NB4 (cell line): ENCODE measurements around the gene ATP2B3.

Source experiments
- DNase-seq: peaks from one replicate; pipeline ENCODE4 v3.0.0; 2010; ENCODE audit warnings: low read depth
- H3K4me3 ChIP-seq: one replicate; pipeline ENCODE4 v1.5.1; 2011; ENCODE audit warnings: mild to moderate bottlenecking, low read depth, low read length, moderate library complexity
- MYC ChIP-seq: IDR thresholded peaks from 2 replicates; pipeline ENCODE4 v1.6.1; 2011; ENCODE audit warnings: low read depth, low read length
- POLR2A ChIP-seq: IDR thresholded peaks from 2 replicates; pipeline ENCODE4 v1.6.1; 2011; ENCODE audit warnings: mild to moderate bottlenecking; ENCODE audit not compliant: insufficient read length; ENCODE audit errors: extremely low read depth
- TF ChIP-seq, protein P1 (sequence below): IDR thresholded peaks from 2 replicates; pipeline ENCODE4 v1.6.1; 2011; ENCODE audit warnings: low read depth, low read length
- TF ChIP-seq, protein P2 (sequence below): IDR thresholded peaks from one replicate; pipeline ENCODE4 v1.5.1; 2012; ENCODE audit warnings: low read depth, low read length

The ATP2B3 gene

GRCh38 chrX:153593811-153594500 lies 76.5 kb downstream of the ATP2B3 start:
- no peak for TF ChIP-seq MYC
- TF ChIP-seq, protein P1, sequence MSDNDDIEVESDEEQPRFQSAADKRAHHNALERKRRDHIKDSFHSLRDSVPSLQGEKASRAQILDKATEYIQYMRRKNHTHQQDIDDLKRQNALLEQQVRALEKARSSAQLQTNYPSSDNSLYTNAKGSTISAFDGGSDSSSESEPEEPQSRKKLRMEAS = no peak
- H3K4me3 ChIP-seq = no peak overlapping the region
- no peak for DNase-seq

DNA sequence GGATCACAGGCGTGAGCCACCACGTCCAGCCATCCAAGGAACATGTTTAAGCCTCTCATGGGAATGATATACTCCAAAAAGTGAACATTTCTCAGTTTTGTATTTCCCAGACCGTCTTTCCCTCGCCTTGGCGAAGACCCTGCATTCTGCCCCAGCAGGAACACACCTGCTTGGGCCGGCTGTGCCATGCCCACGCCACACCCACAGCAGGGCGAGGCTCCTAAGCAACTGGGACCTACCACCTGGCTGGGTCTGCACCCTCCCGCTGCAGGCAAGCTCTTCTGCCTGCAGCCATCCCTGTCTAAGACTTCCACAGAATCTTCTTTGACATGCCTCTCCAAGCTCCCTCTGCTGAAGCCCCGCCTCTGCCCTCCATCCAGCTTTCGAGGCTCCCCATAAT lies 77.9 kb downstream of the ATP2B3 start:
- TF ChIP-seq, protein P2, sequence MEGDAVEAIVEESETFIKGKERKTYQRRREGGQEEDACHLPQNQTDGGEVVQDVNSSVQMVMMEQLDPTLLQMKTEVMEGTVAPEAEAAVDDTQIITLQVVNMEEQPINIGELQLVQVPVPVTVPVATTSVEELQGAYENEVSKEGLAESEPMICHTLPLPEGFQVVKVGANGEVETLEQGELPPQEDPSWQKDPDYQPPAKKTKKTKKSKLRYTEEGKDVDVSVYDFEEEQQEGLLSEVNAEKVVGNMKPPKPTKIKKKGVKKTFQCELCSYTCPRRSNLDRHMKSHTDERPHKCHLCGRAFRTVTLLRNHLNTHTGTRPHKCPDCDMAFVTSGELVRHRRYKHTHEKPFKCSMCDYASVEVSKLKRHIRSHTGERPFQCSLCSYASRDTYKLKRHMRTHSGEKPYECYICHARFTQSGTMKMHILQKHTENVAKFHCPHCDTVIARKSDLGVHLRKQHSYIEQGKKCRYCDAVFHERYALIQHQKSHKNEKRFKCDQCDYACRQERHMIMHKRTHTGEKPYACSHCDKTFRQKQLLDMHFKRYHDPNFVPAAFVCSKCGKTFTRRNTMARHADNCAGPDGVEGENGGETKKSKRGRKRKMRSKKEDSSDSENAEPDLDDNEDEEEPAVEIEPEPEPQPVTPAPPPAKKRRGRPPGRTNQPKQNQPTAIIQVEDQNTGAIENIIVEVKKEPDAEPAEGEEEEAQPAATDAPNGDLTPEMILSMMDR = no peak
- TF ChIP-seq MYC (no peak), POLR2A (no peak)
- TF ChIP-seq, protein P1 = no peak
- no peak for DNase-seq
- H3K4me3 ChIP-seq = no peak overlapping the region

GRCh38 chrX:153595859-153596857 lies 78.7 kb downstream of the ATP2B3 start:
- TF ChIP-seq, protein P1 = no peak
- no peak for TF ChIP-seq MYC
- TF ChIP-seq, protein P2 = no peak
- TF ChIP-seq POLR2A = no peak
- no peak overlapping the region for H3K4me3 ChIP-seq
- peak; percentile 57 for DNase-seq

DNA sequence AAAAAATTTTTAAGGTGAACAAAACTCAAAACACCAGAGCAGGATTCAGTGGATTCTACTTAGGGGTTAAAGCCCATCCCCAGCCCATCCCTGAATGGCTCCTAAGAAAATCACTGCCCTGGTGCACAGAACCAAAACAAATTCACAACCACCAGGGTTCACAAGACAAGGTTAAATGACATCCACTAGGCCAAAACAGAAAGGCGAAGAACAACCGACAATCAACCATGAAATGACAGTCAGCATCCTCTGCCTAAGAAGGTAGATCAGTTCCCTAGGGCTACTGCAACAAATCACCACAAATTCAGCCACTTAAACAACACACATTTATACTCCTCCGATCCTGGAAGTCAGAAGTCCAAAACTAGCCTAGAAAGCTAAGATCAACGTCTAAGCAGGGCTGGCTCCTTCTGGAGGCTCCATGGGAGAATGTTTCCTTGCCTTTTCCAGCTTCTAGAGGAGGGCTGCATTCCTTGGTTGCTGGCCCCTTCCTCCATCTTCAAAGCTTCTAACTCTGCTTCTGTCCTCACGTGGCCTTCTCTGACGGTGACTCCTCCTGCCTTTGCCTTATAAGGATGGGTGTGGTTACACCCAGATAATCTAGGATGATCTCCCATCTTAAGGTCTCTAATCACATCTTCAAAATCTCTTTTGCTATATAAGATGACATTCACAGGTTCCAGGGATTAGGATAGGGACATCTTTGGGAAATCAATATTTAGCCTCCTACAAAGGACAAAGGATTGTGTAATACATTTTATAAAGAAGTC lies 79.7 kb downstream of the ATP2B3 start:
- TF ChIP-seq, protein P2 = no peak
- no peak for TF ChIP-seq MYC
- TF ChIP-seq, protein P1 = no peak
- TF ChIP-seq POLR2A = no peak
- peak; percentile 15 for DNase-seq
- no peak overlapping the region for H3K4me3 ChIP-seq

DNA sequence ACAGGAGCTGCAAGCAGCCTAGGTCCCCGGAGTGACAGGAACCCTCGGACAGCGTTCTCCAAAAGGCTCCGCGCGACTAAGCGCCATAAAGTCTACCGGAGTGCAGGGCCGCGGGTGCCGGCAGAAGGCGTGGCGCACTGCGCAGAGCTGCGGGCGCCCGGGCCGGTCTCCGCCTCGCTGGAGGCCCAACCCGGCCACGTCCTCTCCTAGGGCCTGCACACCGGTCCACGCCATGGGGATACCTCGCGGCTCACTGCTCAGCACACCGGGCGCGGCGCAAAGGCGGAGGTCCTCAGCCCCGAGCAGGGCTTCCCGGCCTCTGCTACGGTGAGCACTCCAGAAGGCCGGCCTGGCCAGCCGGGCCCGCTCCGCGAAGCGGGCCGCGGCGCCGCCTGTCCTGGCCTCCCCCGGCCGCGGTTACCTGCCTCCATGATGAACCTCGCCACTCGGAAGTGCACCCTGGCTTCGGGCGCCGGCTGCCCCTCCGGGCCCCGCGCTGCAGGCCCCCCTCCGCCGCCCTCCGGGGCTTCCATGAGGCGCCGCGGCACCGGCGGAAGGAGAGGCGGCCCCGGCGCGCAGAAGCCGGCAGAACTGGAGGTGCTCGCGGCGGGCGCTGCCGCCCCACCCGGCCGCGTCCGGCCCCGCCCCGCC lies 81.2 kb downstream of the ATP2B3 start, which contains the start of gene CCNQ:
Gene CCNQ, minus strand, starts transcription at position 599 of the 651 bp plus-strand sequence. Its CDS starts 66 bp downstream, at position 533.
- peak; percentile 28 for TF ChIP-seq POLR2A
- TF ChIP-seq, protein P1 = no peak
- DNase-seq = peak; percentile 57
- peak within 1 kb of the TSS; percentile 71 for H3K4me3 ChIP-seq

DNA sequence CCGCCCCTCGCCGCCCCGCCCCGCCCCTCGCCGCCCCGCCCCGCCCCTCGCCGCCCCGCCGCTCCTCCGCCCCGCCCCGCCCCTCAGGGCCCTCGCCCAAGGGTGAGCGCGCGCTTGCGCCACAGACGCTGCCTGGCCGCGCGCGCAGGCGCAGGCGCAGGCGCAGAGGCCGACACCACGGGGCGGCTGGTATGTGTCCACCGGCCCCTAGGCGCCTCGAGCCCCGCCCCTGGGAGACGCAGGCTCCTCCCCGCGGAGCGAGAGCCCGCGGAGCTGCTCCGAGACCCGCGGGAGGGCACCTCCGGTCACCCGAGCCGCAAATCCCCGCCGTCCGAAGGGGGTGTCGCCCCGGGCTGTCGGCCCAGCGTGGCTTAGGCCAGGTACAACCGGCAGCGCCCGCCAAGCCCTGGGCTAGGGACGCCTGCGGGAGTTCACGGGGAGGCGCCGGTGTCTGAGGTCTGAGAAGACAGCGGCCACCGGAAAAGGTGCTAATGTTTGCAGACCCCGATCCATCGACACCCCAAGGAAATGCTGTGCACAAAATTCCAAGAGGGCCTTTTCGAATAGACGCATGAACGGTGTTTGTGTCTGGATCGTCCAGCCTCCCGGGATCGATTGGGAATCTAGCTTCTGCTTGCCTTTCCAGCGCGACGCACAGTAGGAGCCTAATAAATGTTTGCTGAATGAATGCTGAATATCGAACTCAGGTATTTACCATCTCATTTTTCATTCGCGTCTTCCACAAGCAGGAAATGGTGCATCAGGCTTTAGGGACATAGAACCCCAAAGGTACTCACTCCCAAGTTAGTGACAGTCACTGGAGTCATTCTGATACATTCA lies 82.0 kb downstream of the ATP2B3 start:
- peak overlapping the region; percentile 71 for H3K4me3 ChIP-seq
- peak; percentile 89 for DNase-seq

More for the DNA sequence above, 82.0 kb downstream of the ATP2B3 start:
- TF ChIP-seq, protein P1 = no peak
- TF ChIP-seq POLR2A = peak; percentile 7
